Transverse colon (tissue), 3 donors: ENCODE measurements around the gene SLC16A9.

Experiments
- CTCF ChIP-seq, 5 experiments: fragments of 200-600 bp in 3 of 5; fragments of 450-650 bp in 2 of 5; sonication (generic) in 3 of 5; IDR thresholded peaks; 1 replicate in 2 of 5; 2 replicates in 3 of 5; pipeline ENCODE4 v1.5.1; 2016 to 2017; ENCODE audit warnings: antibody characterized with exemption in 5 of 5, inconsistent platforms in 3 of 5, mild to moderate bottlenecking in 2 of 5, moderate library complexity in 1 of 5
- EP300 ChIP-seq: sonication (generic); formaldehyde crosslinking; IDR thresholded peaks from one replicate; pipeline ENCODE4 v1.6.1; 2017; ENCODE audit warnings: antibody characterized with exemption, low read depth
- POLR2A ChIP-seq: fragments of 450-650 bp; IDR thresholded peaks from one replicate; pipeline ENCODE4 v1.6.1; 2016; ENCODE audit warnings: antibody characterized with exemption, mild to moderate bottlenecking, moderate library complexity

- TF ChIP-seq EP300 (no peak), CTCF (IDR thresholded peaks at IDR 0.05) (no peak), POLR2A (no peak)
Observed at GRCh38 chr10:59688921-59689351, 20.7 kb downstream of the SLC16A9 start.
